NCI-H82 treated with DMSO at 0.1 percent for 48 hours (cell line): ENCODE measurements around the gene TECTB.

ENCODE experiments used
- DNase-seq: peaks from one replicate; lab custom pipeline; 2025; ENCODE audit not compliant: unreplicated experiment; lab: John Stamatoyannopoulos, UW

The TECTB gene

GRCh38 chr10:112307358-112308124 is 24.3 kb downstream of the TECTB start:
- no peak for DNase-seq

GRCh38 chr10:112308125-112308502 is 24.9 kb downstream of the TECTB start:
- DNase-seq, result no peak

- no peak for DNase-seq
These were observed 28.3 kb downstream of the TECTB start for GRCh38 chr10:112311481-112311880.

GRCh38 chr10:112313234-112313633 is 30.0 kb downstream of the TECTB start:
- DNase-seq, result no peak

GRCh38 chr10:112313911-112314310 is 30.7 kb downstream of the TECTB start:
- DNase-seq, result no peak

GRCh38 chr10:112314822-112315474 is 31.7 kb downstream of the TECTB start:
- peak; percentile 11 for DNase-seq

GRCh38 chr10:112327678-112328077 is 44.5 kb downstream of the TECTB start:
- DNase-seq, result no peak

GRCh38 chr10:112330162-112330561 is 47.0 kb downstream of the TECTB start:
- no peak for DNase-seq

- DNase-seq, result no peak
These were observed 47.5 kb downstream of the TECTB start for GRCh38 chr10:112330607-112331160.

GRCh38 chr10:112332022-112332421 is 48.8 kb downstream of the TECTB start:
- DNase-seq, result no peak

GRCh38 chr10:112332509-112333228 is 49.5 kb downstream of the TECTB start:
- DNase-seq, result no peak

GRCh38 chr10:112333452-112333851 is 50.3 kb downstream of the TECTB start:
- no peak for DNase-seq

GRCh38 chr10:112335111-112335867 is 52.1 kb downstream of the TECTB start:
- DNase-seq, result no peak

GRCh38 chr10:112335868-112336265 is 52.7 kb downstream of the TECTB start:
- no peak for DNase-seq

GRCh38 chr10:112336556-112337201 is 53.5 kb downstream of the TECTB start:
- DNase-seq, result no peak

GRCh38 chr10:112338957-112339356 is 55.8 kb downstream of the TECTB start:
- DNase-seq, result no peak

- DNase-seq, result no peak
These were observed 57.4 kb downstream of the TECTB start for GRCh38 chr10:112340601-112341000.

- no peak for DNase-seq
These were observed 60.0 kb downstream of the TECTB start for GRCh38 chr10:112343056-112343806.

- no peak for DNase-seq
These were observed 61.1 kb downstream of the TECTB start for GRCh38 chr10:112344261-112344660.

- DNase-seq, result no peak
These were observed 62.0 kb downstream of the TECTB start for GRCh38 chr10:112345202-112345601.
